ENCODE data around the gene HIRA. TPM values are rescaled to one million over a fixed set of nuclear protein-coding genes. Genes with fewer than 3 reads are reported as not detected.
"Not testable (repeated sequence)": the region's sequence is repeated elsewhere in the genome, so short reads cannot be mapped to it uniquely, and the experiment has no call there.

Gene HIRA
- polyA plus RNA-seq, 1 donor from 2014 or later = 38.1 TPM

- Histone ChIP-seq H4K20me1 (ENCODE audit: insufficient read depth) (no peaks in the 10 kb centered on the region), H3K27ac (ENCODE audit: low read length) (no peak overlapping the region), H3K9me3 (ENCODE audit: low read length) (no peaks in the 10 kb centered on the region), H3K9ac (ENCODE audit: low read length) (no peak overlapping the region), H3K4me2 (ENCODE audit: low read length) (no peak overlapping the region), H2AFZ (ENCODE audit: low read depth, low read length) (no peak overlapping the region), H3K9me2 (ENCODE audit: insufficient read depth, low read length) (no peaks in the 10 kb centered on the region), H3K4me3 (ENCODE audit: low read length) (no peak overlapping the region), H3K79me2 (replicated peaks; ENCODE audit: insufficient read depth, low read length) (no peaks in the 10 kb centered on the region), H3K27me3 (ENCODE audit: insufficient read depth, low read depth, low read length) (no peaks in the 10 kb centered on the region), H3F3A (ENCODE audit: insufficient read depth, low read length, poor library complexity, severe bottlenecking) (no peaks in the 10 kb centered on the region), H3K36me3 (ENCODE audit: insufficient read depth, low read length) (peaks cover 9% of the 10 kb centered on the region)
- TF ChIP-seq EZH2 (IDR thresholded peaks at IDR 0.05; ENCODE audit: borderline replicate concordance, insufficient read depth, low read length, poor library complexity, severe bottlenecking) (no peak), TAF1 (IDR thresholded peaks at IDR 0.05; ENCODE audit: low read depth) (no peak), MXI1 (conservative IDR thresholded peaks at IDR 0.05; ENCODE audit: poor library complexity, severe bottlenecking) (no peak), POLR2AphosphoS5 (IDR thresholded peaks at IDR 0.05) (no peak), SMC3 (conservative IDR thresholded peaks at IDR 0.05; ENCODE audit: poor library complexity) (no peak), REST (IDR thresholded peaks at IDR 0.05; ENCODE audit: borderline replicate concordance) (no peak)
These were observed 106.1 kb downstream of the HIRA start for GRCh38 chr22:19325296-19325948.

- H3K79me2 ChIP-seq (replicated peaks; ENCODE audit: insufficient read depth, low read length); H4K20me1 ChIP-seq (ENCODE audit: insufficient read depth); H3K36me3 ChIP-seq (ENCODE audit: insufficient read depth, low read length); H3K9me3 ChIP-seq (ENCODE audit: low read length); H3K4me3 ChIP-seq (ENCODE audit: low read length); H3F3A ChIP-seq (ENCODE audit: insufficient read depth, low read length, poor library complexity, severe bottlenecking); H3K9me2 ChIP-seq (ENCODE audit: insufficient read depth, low read length); H3K4me2 ChIP-seq (ENCODE audit: low read length); H3K27me3 ChIP-seq (ENCODE audit: insufficient read depth, low read depth, low read length); H3K27ac ChIP-seq (ENCODE audit: low read length); H3K9ac ChIP-seq (ENCODE audit: low read length); H2AFZ ChIP-seq (ENCODE audit: low read depth, low read length): not testable (repeated sequence)
These were observed 108.1 kb downstream of the HIRA start for GRCh38 chr22:19323420-19323819.

GRCh38 chr22:19321757-19322156 lies 109.8 kb downstream of the HIRA start:
- H3K36me3 ChIP-seq (ENCODE audit: insufficient read depth, low read length) = no peaks in the 10 kb centered on the region
- H3K4me3 ChIP-seq (ENCODE audit: low read length) = no peak overlapping the region
- no peak for TF ChIP-seq RAD21 (conservative IDR thresholded peaks at IDR 0.05)
- TF ChIP-seq CTCF (IDR thresholded peaks at IDR 0.05; ENCODE audit: poor library complexity, severe bottlenecking) = no peak
- no peak for TF ChIP-seq REST (IDR thresholded peaks at IDR 0.05; ENCODE audit: borderline replicate concordance)
- no peak for TF ChIP-seq MXI1 (conservative IDR thresholded peaks at IDR 0.05; ENCODE audit: poor library complexity, severe bottlenecking)
- no peak for TF ChIP-seq EP300 (conservative IDR thresholded peaks at IDR 0.05; ENCODE audit: poor library complexity, severe bottlenecking)
- no peak for TF ChIP-seq EZH2 (IDR thresholded peaks at IDR 0.05; ENCODE audit: borderline replicate concordance, insufficient read depth, low read length, poor library complexity, severe bottlenecking)
- TF ChIP-seq TAF1 (IDR thresholded peaks at IDR 0.05; ENCODE audit: low read depth) = no peak
- TF ChIP-seq POLR2AphosphoS5 (IDR thresholded peaks at IDR 0.05) = no peak
- TF ChIP-seq SMC3 (conservative IDR thresholded peaks at IDR 0.05; ENCODE audit: poor library complexity) = no peak
- H3K27me3 ChIP-seq (ENCODE audit: insufficient read depth, low read depth, low read length) = no peaks in the 10 kb centered on the region
- no peaks in the 10 kb centered on the region for H3K79me2 ChIP-seq (replicated peaks; ENCODE audit: insufficient read depth, low read length)
- H4K20me1 ChIP-seq (ENCODE audit: insufficient read depth) = no peaks in the 10 kb centered on the region
- no peak overlapping the region for H3K27ac ChIP-seq (ENCODE audit: low read length)
- no peaks in the 10 kb centered on the region for H3K9me2 ChIP-seq (ENCODE audit: insufficient read depth, low read length)
- no peak overlapping the region for H3K4me2 ChIP-seq (ENCODE audit: low read length)
- no peak overlapping the region for H3K9ac ChIP-seq (ENCODE audit: low read length)
- H2AFZ ChIP-seq (ENCODE audit: low read depth, low read length) = no peak overlapping the region
- H3K9me3 ChIP-seq (ENCODE audit: low read length) = no peaks in the 10 kb centered on the region
- H3F3A ChIP-seq (ENCODE audit: insufficient read depth, low read length, poor library complexity, severe bottlenecking) = no peaks in the 10 kb centered on the region

GRCh38 chr22:19320136-19320535 lies 111.4 kb downstream of the HIRA start:
- not testable (repeated sequence) for H3K4me3 ChIP-seq (ENCODE audit: low read length); H3F3A ChIP-seq (ENCODE audit: insufficient read depth, low read length, poor library complexity, severe bottlenecking); H3K4me2 ChIP-seq (ENCODE audit: low read length); H3K27me3 ChIP-seq (ENCODE audit: insufficient read depth, low read depth, low read length); H2AFZ ChIP-seq (ENCODE audit: low read depth, low read length); H3K36me3 ChIP-seq (ENCODE audit: insufficient read depth, low read length); H4K20me1 ChIP-seq (ENCODE audit: insufficient read depth); H3K9me3 ChIP-seq (ENCODE audit: low read length); H3K9me2 ChIP-seq (ENCODE audit: insufficient read depth, low read length); H3K27ac ChIP-seq (ENCODE audit: low read length); H3K9ac ChIP-seq (ENCODE audit: low read length); H3K79me2 ChIP-seq (replicated peaks; ENCODE audit: insufficient read depth, low read length)

Data from neural cell (in vitro differentiated cells).